T-helper 1 cell treated with Interleukin-12 subunit alpha and Interleukin-12 subunit beta and Interleukin-4 antibody, amounts not matched to agents 30 ng/mL and 1 ng/mL, for 36 hours (primary cell): Measurements from ENCODE around the gene ARL8B. TPM values are rescaled to one million over a fixed set of nuclear protein-coding genes. Genes with fewer than 3 reads are reported as not detected.

Experiments used
- intact Hi-C: fragments of 100-400 bp; cut with micrococcal nuclease; formaldehyde crosslinking; loops from one replicate; pipeline ENCODE4 v1.15.1; 2024
- total RNA-seq: library from RNA; stranded (reverse); gene quantifications from 2 replicates; pipeline ENCODE4 v1.2.3, GENCODE V29; 2022

ARL8B gene
- total RNA-seq, 1 donor from 2014 or later = 50.9 TPM

- intact Hi-C loops = loop anchor here (2.0 to 5.0 kb wide), 4 partner anchors 49 to 834 kb away; partner anchors contain the start of gene SUMF1
These were observed 64.2 kb downstream of the ARL8B start for GRCh38 chr3:5186089-5186857.

- intact Hi-C loops = loop anchor here (1.0 to 5.0 kb wide), 9 partner anchors 10 to 884 kb away; partner anchors contain the start of genes ARL8B, ITPR1, SETMAR and SUMF1
These were observed 64.7 kb downstream of the ARL8B start for GRCh38 chr3:5186858-5187155.

GRCh38 chr3:5187156-5187919 lies 65.2 kb downstream of the ARL8B start, which contains the start of gene EDEM1:
TSS of gene EDEM1 (plus strand) at chr3:5187707. CDS start at chr3:5187806, 99 bp downstream.
- intact Hi-C loops = loop anchor here (1.0 to 5.0 kb wide), 9 partner anchors 10 to 884 kb away; partner anchors contain the start of genes ARL8B, ITPR1, SETMAR and SUMF1

GRCh38 chr3:5187920-5188418 lies 65.9 kb downstream of the ARL8B start:
- intact Hi-C loops = loop anchor here (1.0 to 5.0 kb wide), 10 partner anchors 9 to 885 kb away; partner anchors contain the start of genes ARL8B, ITPR1, SETMAR and SUMF1

- intact Hi-C loops = loop anchor here (1.0 to 5.0 kb wide), 3 partner anchors 210 to 836 kb away; no protein-coding TSS in a partner anchor
These were observed 66.5 kb downstream of the ARL8B start for GRCh38 chr3:5188419-5189221.

- intact Hi-C loops = no loop called here
These were observed 68.2 kb downstream of the ARL8B start for GRCh38 chr3:5190147-5190791.

GRCh38 chr3:5191555-5192304 lies 69.6 kb downstream of the ARL8B start:
- intact Hi-C loops = no loop called here

GRCh38 chr3:5192571-5193365 lies 70.7 kb downstream of the ARL8B start:
- intact Hi-C loops = no loop called here

GRCh38 chr3:5194341-5194740 lies 72.2 kb downstream of the ARL8B start:
- intact Hi-C loops = no loop called here

- intact Hi-C loops = loop anchor here (1.0 kb wide), 1 partner anchor 418 kb away; no protein-coding TSS in a partner anchor
These were observed 72.9 kb downstream of the ARL8B start for GRCh38 chr3:5194801-5195509.

- intact Hi-C loops = loop anchor here (1.0 to 2.0 kb wide), 4 partner anchors 137 to 418 kb away; no protein-coding TSS in a partner anchor
These were observed 73.5 kb downstream of the ARL8B start for GRCh38 chr3:5195605-5196004.

GRCh38 chr3:5197022-5197421 lies 74.9 kb downstream of the ARL8B start:
- intact Hi-C loops = loop anchor here (1.0 to 2.0 kb wide), 7 partner anchors 10 to 366 kb away; partner anchors contain the start of genes ARL8B and EDEM1

- intact Hi-C loops = loop anchor here (1.0 to 2.0 kb wide), 9 partner anchors 10 to 367 kb away; partner anchors contain the start of genes ARL8B and EDEM1
These were observed 75.6 kb downstream of the ARL8B start for GRCh38 chr3:5197470-5198312.

GRCh38 chr3:5198313-5198677 lies 76.2 kb downstream of the ARL8B start:
- intact Hi-C loops = loop anchor here (2.0 kb wide), 2 partner anchors 15 to 177 kb away; no protein-coding TSS in a partner anchor

- intact Hi-C loops = loop anchor here (2.0 kb wide), 2 partner anchors 14 to 178 kb away; no protein-coding TSS in a partner anchor
These were observed 77.1 kb downstream of the ARL8B start for GRCh38 chr3:5198986-5199731.

- intact Hi-C loops = no loop called here
These were observed 79.4 kb downstream of the ARL8B start for GRCh38 chr3:5201536-5201935.
